HepG2 (cell line): ENCODE measurements around the gene WARS2.

Experiments used
- ARNT2 ChIP-seq: sonication (generic); formaldehyde crosslinking; IDR thresholded peaks from 2 replicates; pipeline ENCODE4 v1.8.0; 2022; ENCODE audit warnings: mild to moderate bottlenecking, low read depth, missing genetic modification reagents, moderate library complexity
- CREM ChIP-seq, 2 experiments: sonication (generic) in 1 of 2; formaldehyde crosslinking in 1 of 2; IDR thresholded peaks; 2 replicates each; pipeline versions ENCODE4 v1.4.0 to v1.6.1; 2016 to 2020; ENCODE audit warnings: antibody characterized with exemption in 1 of 2, mild to moderate bottlenecking in 1 of 2, missing genetic modification reagents in 1 of 2
- EP300 ChIP-seq, 3 experiments: sonication (generic) in 1 of 3; formaldehyde crosslinking in 1 of 3; IDR thresholded peaks; 2 replicates each; pipeline versions ENCODE4 v1.5.1 to v1.6.1; 2011 to 2020; ENCODE audit warnings: low read depth in 2 of 3, low read length in 2 of 3, borderline replicate concordance in 1 of 3, improper control_type of control experiment in 1 of 3, mild to moderate bottlenecking in 1 of 3, missing genetic modification reagents in 1 of 3, moderate library complexity in 1 of 3
- TAF1 ChIP-seq: sonication (generic); formaldehyde crosslinking; IDR thresholded peaks from 2 replicates; pipeline ENCODE4 v1.4.0; 2020; ENCODE audit warnings: missing genetic modification reagents
- ZBTB33 ChIP-seq: sonication (generic); formaldehyde crosslinking; IDR thresholded peaks from 2 replicates; pipeline ENCODE4 v1.4.0; 2020; ENCODE audit warnings: missing genetic modification reagents
- ZNF543 ChIP-seq: sonication (generic); formaldehyde crosslinking; IDR thresholded peaks from 2 replicates; pipeline ENCODE4 v1.4.0; 2020; ENCODE audit warnings: mild to moderate bottlenecking, missing genetic modification reagents
- ZNF563 ChIP-seq: sonication (generic); formaldehyde crosslinking; IDR thresholded peaks from 2 replicates; pipeline ENCODE4 v1.8.0; 2022; ENCODE audit warnings: mild to moderate bottlenecking, moderate library complexity, missing genetic modification reagents

- TF ChIP-seq TAF1 (no peak), CREM (IDR thresholded peaks at IDR 0.05) (no peak), CREM (CRISPR knock-in tag; IDR thresholded peaks at IDR 0.05) (no peak), ARNT2 (CRISPR knock-in tag) (no peak), ZNF543 (no peak), ZNF563 (CRISPR knock-in tag) (no peak), EP300 (IDR thresholded peaks at IDR 0.05; ENCODE audit: low read depth in 2 of 2, low read length in 2 of 2) (no peak), EP300 (CRISPR knock-in tag; IDR thresholded peaks at IDR 0.05; ENCODE audit: borderline replicate concordance) (no peak), ZBTB33 (CRISPR knock-in tag) (no peak)
Measured at GRCh38 chr1:119139403-119139802, 1.1 kb downstream of the WARS2 start.
